HUES64 (cell line): ENCODE data around the gene ACYP2.

Source experiments
- H3K27ac ChIP-seq: 2 replicates; pipeline ENCODE4 v1.7.0; 2013; ENCODE audit warnings: low read depth, low read length, inconsistent platforms
- H3K27me3 ChIP-seq: 2 replicates; pipeline ENCODE4 v1.6.1; 2013; ENCODE audit warnings: mild to moderate bottlenecking, low read length; ENCODE audit not compliant: insufficient read depth
- H3K36me3 ChIP-seq: 2 replicates; pipeline ENCODE4 v1.6.1; 2013; ENCODE audit warnings: mild to moderate bottlenecking, low read length; ENCODE audit not compliant: insufficient read depth
- H3K4me1 ChIP-seq: 2 replicates; pipeline ENCODE4 v1.6.1; 2013; ENCODE audit warnings: mild to moderate bottlenecking, low read length, moderate library complexity; ENCODE audit not compliant: insufficient read depth
- H3K4me3 ChIP-seq: 2 replicates; pipeline ENCODE4 v1.5.1; 2013; ENCODE audit warnings: mild to moderate bottlenecking, low read length, moderate library complexity
- H3K9ac ChIP-seq: 2 replicates; pipeline ENCODE4 v1.6.1; 2013; ENCODE audit warnings: mild to moderate bottlenecking, low read depth, low read length
- H3K9me3 ChIP-seq: 2 replicates; pipeline ENCODE4 v1.6.1; 2013; ENCODE audit warnings: low read depth, low read length; ENCODE audit not compliant: insufficient read depth
- WGBS: fragments of 150-250, 120-280 bp; methylation state at CpG from one replicate; pipeline ENCODE4 v1.1.7; 2013; ENCODE audit warnings: missing lambda C conversion rate; 5-methylcytosine and 5-hydroxymethylcytosine counted together

ACYP2 gene

GRCh38 chr2:54325148-54325547 is 209.7 kb downstream of the ACYP2 start:
- H3K9me3 ChIP-seq, result peaks cover 9% of the 10 kb centered on the region; the same call in 1 of the 2 replicates
- no peaks in the 10 kb centered on the region for H3K36me3 ChIP-seq
- no peak overlapping the region for H3K4me3 ChIP-seq
- peaks cover 11% of the 10 kb centered on the region for H3K27me3 ChIP-seq
- H3K9ac ChIP-seq, result no peak overlapping the region
- WGBS, result 92% methylated on average over 1 of the region's 1 CpG
- no peak overlapping the region for H3K27ac ChIP-seq
- H3K4me1 ChIP-seq, result peaks cover 9% of the 10 kb centered on the region

GRCh38 chr2:54329482-54330161 is 214.2 kb downstream of the ACYP2 start:
- H3K27ac ChIP-seq, result no peak overlapping the region
- WGBS, result 59% methylated on average over 5 of the region's 5 CpGs

GRCh38 chr2:54330162-54330925 is 214.9 kb downstream of the ACYP2 start:
- Histone ChIP-seq H3K27me3 (peaks cover 21% of the 10 kb centered on the region), H3K27ac (no peak overlapping the region), H3K4me1 (peaks cover 9% of the 10 kb centered on the region), H3K36me3 (no peaks in the 10 kb centered on the region), H3K9ac (peak overlapping the region; percentile 53), H3K9me3 (peaks cover 4% of the 10 kb centered on the region; the same call in 1 of the 2 replicates), H3K4me3 (peak overlapping the region; percentile 59)
- 1% methylated on average over 50 of the region's 50 CpGs for WGBS

More at GRCh38 chr2:54329482-54330161, 214.2 kb downstream of the ACYP2 start:
- Histone ChIP-seq H3K4me3 (peak overlapping the region; percentile 59), H3K9ac (peak overlapping the region; percentile 53; the same call in 1 of the 2 replicates), H3K9me3 (peaks cover 9% of the 10 kb centered on the region; the same call in 1 of the 2 replicates), H3K27me3 (peaks cover 21% of the 10 kb centered on the region), H3K36me3 (no peaks in the 10 kb centered on the region), H3K4me1 (peaks cover 9% of the 10 kb centered on the region)

- Histone ChIP-seq H3K4me1 (peaks cover 9% of the 10 kb centered on the region), H3K36me3 (no peaks in the 10 kb centered on the region), H3K9me3 (no peaks in the 10 kb centered on the region), H3K27me3 (peaks cover 21% of the 10 kb centered on the region), H3K4me3 (peak overlapping the region; percentile 59), H3K9ac (no peak overlapping the region), H3K27ac (no peak overlapping the region)
- 61% methylated on average over 16 of the region's 17 CpGs for WGBS
These were observed 215.8 kb downstream of the ACYP2 start for GRCh38 chr2:54330926-54331835.

GRCh38 chr2:54332386-54332785 is 217.0 kb downstream of the ACYP2 start:
- WGBS, result 75% methylated on average over 3 of the region's 3 CpGs
- Histone ChIP-seq H3K4me1 (peaks cover 9% of the 10 kb centered on the region), H3K36me3 (no peaks in the 10 kb centered on the region), H3K27ac (no peak overlapping the region), H3K9me3 (no peaks in the 10 kb centered on the region), H3K27me3 (peaks cover 21% of the 10 kb centered on the region), H3K9ac (no peak overlapping the region), H3K4me3 (no peak overlapping the region)

- H3K27me3 ChIP-seq, result peaks cover 7% of the 10 kb centered on the region; the same call in 1 of the 2 replicates
- no peaks in the 10 kb centered on the region for H3K9me3 ChIP-seq
- no peak overlapping the region for H3K4me3 ChIP-seq
- H3K27ac ChIP-seq, result no peak overlapping the region
- H3K36me3 ChIP-seq, result no peaks in the 10 kb centered on the region
- WGBS, result 88% methylated on average over 1 of the region's 1 CpG
- no peaks in the 10 kb centered on the region for H3K4me1 ChIP-seq
- no peak overlapping the region for H3K9ac ChIP-seq
These were observed 220.9 kb downstream of the ACYP2 start for GRCh38 chr2:54336136-54336976.

- Histone ChIP-seq H3K4me1 (no peaks in the 10 kb centered on the region), H3K36me3 (no peaks in the 10 kb centered on the region), H3K27me3 (peaks cover 1% of the 10 kb centered on the region; the same call in 1 of the 2 replicates), H3K27ac (no peak overlapping the region), H3K9ac (no peak overlapping the region), H3K9me3 (no peaks in the 10 kb centered on the region), H3K4me3 (no peak overlapping the region)
- 88% methylated on average over 1 of the region's 1 CpG for WGBS
These were observed 221.5 kb downstream of the ACYP2 start for GRCh38 chr2:54336977-54337255.

- no peak overlapping the region for H3K27ac ChIP-seq
- H3K9ac ChIP-seq, result no peak overlapping the region
- no peak overlapping the region for H3K4me3 ChIP-seq
- 59% methylated on average over 1 of the region's 1 CpG for WGBS
- no peaks in the 10 kb centered on the region for H3K4me1 ChIP-seq
- H3K36me3 ChIP-seq, result no peaks in the 10 kb centered on the region
- no peaks in the 10 kb centered on the region for H3K9me3 ChIP-seq
- no peaks in the 10 kb centered on the region for H3K27me3 ChIP-seq
These were observed 226.2 kb downstream of the ACYP2 start for GRCh38 chr2:54341656-54342055.

GRCh38 chr2:54342603-54343002 is 227.2 kb downstream of the ACYP2 start:
- H3K4me3 ChIP-seq, result no peak overlapping the region
- H3K9me3 ChIP-seq, result no peaks in the 10 kb centered on the region
- H3K4me1 ChIP-seq, result no peaks in the 10 kb centered on the region
- no peaks in the 10 kb centered on the region for H3K36me3 ChIP-seq
- WGBS, result 94% methylated on average over 2 of the region's 2 CpGs
- H3K9ac ChIP-seq, result no peak overlapping the region
- no peaks in the 10 kb centered on the region for H3K27me3 ChIP-seq
- H3K27ac ChIP-seq, result no peak overlapping the region

GRCh38 chr2:54347622-54348021 is 232.2 kb downstream of the ACYP2 start:
- Histone ChIP-seq H3K27me3 (no peaks in the 10 kb centered on the region), H3K9ac (no peak overlapping the region), H3K27ac (no peak overlapping the region), H3K4me1 (0 out of 2 replicates have a peak, but pooled peaks cover 4% of the 10 kb centered on the region), H3K4me3 (no peak overlapping the region), H3K36me3 (no peaks in the 10 kb centered on the region), H3K9me3 (no peaks in the 10 kb centered on the region)
- WGBS, result 85% methylated on average over 3 of the region's 3 CpGs
